ENCODE data around the gene DPP4. TPM values are rescaled to one million over a fixed set of nuclear protein-coding genes. Genes with fewer than 3 reads are reported as not detected.

DPP4 gene
- total RNA-seq, 2 donors from 2014 or later: 0.99 to 7.5 TPM

DNA sequence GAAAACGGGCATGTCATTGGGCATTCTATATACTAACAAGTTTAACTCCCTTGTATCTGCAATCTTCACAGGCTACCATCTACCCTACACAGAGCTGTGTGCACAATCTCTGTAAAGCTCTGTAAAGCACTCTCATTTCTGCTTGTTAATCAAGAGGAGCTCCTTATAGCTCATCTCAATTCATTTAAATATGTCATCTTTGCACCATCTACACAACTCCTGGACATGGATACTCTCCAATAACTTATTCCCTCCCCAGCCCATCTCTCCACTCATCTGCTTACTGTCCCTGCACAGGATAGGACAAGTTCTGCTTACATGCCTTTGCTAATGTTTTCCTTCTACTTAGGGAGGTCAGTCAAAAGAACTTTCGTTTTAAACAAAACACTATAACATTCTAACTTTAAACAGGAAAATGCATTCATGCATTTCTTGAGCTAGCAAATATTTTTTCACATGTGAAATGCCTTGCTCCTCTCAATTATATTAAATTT lies 61.4 kb downstream of the DPP4 start:
- H3K27me3 ChIP-seq: no peaks in the 10 kb centered on the region
- 34 to 50% methylated on average over 2 of the region's 2 CpGs for WGBS, 2 donors
- H3K9me3 ChIP-seq: no peaks in the 10 kb centered on the region
- intact Hi-C loops (cut with DNase I): no loop called here
- DNase-seq: no peak
- H3K36me3 ChIP-seq (replicated peaks in 1 of 2; ENCODE audit: insufficient read depth in 1 of 2, low read depth in 2 of 2): no peaks in the 10 kb centered on the region
- no peak for ATAC-seq
- no peak overlapping the region for H3K4me3 ChIP-seq
- TF ChIP-seq POLR2A (IDR thresholded peaks at IDR 0.05): no peak
- TF ChIP-seq, protein P1, sequence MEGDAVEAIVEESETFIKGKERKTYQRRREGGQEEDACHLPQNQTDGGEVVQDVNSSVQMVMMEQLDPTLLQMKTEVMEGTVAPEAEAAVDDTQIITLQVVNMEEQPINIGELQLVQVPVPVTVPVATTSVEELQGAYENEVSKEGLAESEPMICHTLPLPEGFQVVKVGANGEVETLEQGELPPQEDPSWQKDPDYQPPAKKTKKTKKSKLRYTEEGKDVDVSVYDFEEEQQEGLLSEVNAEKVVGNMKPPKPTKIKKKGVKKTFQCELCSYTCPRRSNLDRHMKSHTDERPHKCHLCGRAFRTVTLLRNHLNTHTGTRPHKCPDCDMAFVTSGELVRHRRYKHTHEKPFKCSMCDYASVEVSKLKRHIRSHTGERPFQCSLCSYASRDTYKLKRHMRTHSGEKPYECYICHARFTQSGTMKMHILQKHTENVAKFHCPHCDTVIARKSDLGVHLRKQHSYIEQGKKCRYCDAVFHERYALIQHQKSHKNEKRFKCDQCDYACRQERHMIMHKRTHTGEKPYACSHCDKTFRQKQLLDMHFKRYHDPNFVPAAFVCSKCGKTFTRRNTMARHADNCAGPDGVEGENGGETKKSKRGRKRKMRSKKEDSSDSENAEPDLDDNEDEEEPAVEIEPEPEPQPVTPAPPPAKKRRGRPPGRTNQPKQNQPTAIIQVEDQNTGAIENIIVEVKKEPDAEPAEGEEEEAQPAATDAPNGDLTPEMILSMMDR (IDR thresholded peaks at IDR 0.05): no peak
- H3K4me1 ChIP-seq: no peaks in the 10 kb centered on the region
- no peak overlapping the region for H3K27ac ChIP-seq

DNA sequence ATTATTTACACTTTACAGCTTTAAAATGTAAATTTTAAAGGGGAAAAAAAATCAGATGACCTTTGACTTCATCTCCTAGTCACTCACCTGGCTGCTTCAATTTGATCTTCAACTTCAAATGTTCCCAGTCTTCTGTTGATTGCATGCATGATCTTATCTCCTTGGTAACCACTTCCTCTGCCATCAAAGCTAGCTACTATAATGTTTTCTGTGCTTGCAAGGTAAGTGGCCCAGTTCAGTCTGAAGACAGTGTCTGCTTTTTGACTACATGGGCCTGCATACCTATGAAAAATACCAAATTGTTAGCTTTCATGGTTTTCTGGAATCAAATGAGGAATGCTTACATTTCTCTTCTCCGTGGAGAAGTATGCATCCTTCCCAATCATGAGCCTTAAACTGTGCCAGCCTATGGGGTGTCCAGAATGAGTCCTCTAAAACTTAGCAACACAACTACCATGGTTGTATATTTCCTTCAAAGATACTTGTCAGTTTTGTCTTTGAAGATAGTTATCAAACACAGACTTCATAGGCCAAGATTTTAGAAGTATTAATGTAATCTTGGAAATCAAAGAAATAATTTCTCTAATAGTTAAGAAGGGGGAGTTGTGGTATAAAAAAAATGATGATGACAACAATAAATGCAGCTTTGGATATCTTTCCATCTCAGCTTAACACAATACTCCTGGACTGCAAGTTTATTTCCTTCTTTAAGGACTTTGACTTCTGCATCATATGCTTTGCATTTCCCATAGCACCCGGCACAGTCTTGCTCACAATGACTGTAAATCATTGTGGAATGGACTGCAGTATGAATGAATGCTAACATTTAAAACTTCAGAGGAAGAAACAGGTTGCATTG lies 62.1 kb downstream of the DPP4 start:
- TF ChIP-seq, protein P1 (IDR thresholded peaks at IDR 0.05): no peak
- no peak for TF ChIP-seq POLR2A (IDR thresholded peaks at IDR 0.05)
- Histone ChIP-seq H3K9me3 (no peaks in the 10 kb centered on the region), H3K4me3 (no peak overlapping the region), H3K27me3 (no peaks in the 10 kb centered on the region), H3K36me3 (replicated peaks in 1 of 2; ENCODE audit: insufficient read depth in 1 of 2, low read depth in 2 of 2) (no peaks in the 10 kb centered on the region), H3K27ac (no peak overlapping the region), H3K4me1 (no peaks in the 10 kb centered on the region)
- 70 to 71% methylated on average over 2 of the region's 2 CpGs for WGBS, 2 donors
- ATAC-seq (no peak), DNase-seq (no peak)
- intact Hi-C loops (cut with DNase I): no loop called here

DNA sequence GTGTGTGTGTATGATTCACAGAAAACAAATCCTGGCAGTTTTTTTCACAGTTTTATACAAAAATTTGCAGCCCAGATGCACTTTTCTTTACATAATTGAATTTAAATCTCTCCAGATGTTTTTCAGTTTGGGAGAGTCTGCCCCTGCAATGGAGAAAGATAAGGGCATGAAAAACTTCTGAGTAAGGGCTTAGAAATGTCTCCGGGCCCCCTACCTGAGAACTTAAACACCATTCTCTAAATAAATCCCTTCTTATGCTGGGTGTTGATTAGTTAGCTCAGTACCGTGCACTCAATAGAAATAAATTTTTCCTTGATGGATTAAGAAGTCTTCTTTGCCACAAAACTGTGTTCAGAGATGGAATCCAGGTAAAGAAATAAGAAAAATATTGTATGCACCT lies 64.5 kb downstream of the DPP4 start:
- ATAC-seq: no peak
- TF ChIP-seq, protein P1 (IDR thresholded peaks at IDR 0.05): no peak
- no peak for TF ChIP-seq POLR2A (IDR thresholded peaks at IDR 0.05)

DNA sequence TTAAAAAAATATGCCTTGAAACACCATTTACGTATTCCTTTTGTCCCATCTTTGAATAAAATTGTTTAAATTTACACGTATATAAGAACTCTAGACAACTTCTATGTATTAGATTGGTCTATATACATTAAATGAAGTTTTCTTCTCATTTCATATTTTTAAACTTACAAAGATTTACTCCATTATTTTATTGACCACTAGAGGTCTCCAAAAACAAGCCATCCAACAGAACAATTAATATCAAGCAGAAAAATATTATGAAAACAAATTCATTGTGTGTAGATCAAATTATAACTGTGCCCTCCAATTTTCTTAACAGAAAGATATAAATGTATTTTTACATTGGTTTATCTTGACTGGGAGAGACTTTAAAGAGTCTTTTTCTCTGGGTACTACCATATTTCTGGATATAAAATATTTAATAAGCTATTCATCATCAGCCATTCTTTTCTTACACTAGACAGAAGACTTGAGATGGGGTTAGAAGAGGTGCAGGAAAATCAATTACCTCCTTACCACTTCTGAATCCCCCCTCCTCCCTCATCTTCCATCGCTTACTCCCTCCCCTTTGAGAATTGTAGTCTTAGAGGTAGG lies 66.5 kb downstream of the DPP4 start:
- DNase-seq (no peak), ATAC-seq (no peak)
- intact Hi-C loops (cut with DNase I): loop anchor here (5.0 kb wide), 1 partner anchor 120 kb away; no protein-coding TSS in a partner anchor
- no peaks in the 10 kb centered on the region for H3K36me3 ChIP-seq (replicated peaks in 1 of 2; ENCODE audit: insufficient read depth in 1 of 2, low read depth in 2 of 2)
- no peaks in the 10 kb centered on the region for H3K27me3 ChIP-seq
- no peaks in the 10 kb centered on the region for H3K4me1 ChIP-seq
- no peaks in the 10 kb centered on the region for H3K9me3 ChIP-seq
- no peak for TF ChIP-seq POLR2A (IDR thresholded peaks at IDR 0.05)
- TF ChIP-seq, protein P1 (IDR thresholded peaks at IDR 0.05): peak; percentile 52 to 79 (median 67)
- 52 to 57% methylated on average over 3 of the region's 3 CpGs for WGBS, 2 donors
- H3K27ac ChIP-seq: no peak overlapping the region
- H3K4me3 ChIP-seq: no peak overlapping the region

More for the DNA sequence above, 64.5 kb downstream of the DPP4 start:
- DNase-seq: no peak
- WGBS, 2 donors: 0 to 71% methylated on average over 2 of the region's 2 CpGs
- no peaks in the 10 kb centered on the region for H3K9me3 ChIP-seq
- H3K4me3 ChIP-seq: no peak overlapping the region
- intact Hi-C loops (cut with DNase I): loop anchor here (5.0 kb wide), 1 partner anchor 118 kb away; no protein-coding TSS in a partner anchor
- H3K27me3 ChIP-seq: no peaks in the 10 kb centered on the region
- no peaks in the 10 kb centered on the region for H3K36me3 ChIP-seq (replicated peaks in 1 of 2; ENCODE audit: insufficient read depth in 1 of 2, low read depth in 2 of 2)
- H3K4me1 ChIP-seq: no peaks in the 10 kb centered on the region
- no peak overlapping the region for H3K27ac ChIP-seq
